PC-9 (cell line): Measurements from ENCODE around the gene LHFPL2. TPM values are rescaled to one million over a fixed set of nuclear protein-coding genes. Genes with fewer than 3 reads are reported as not detected.
A peak's percentile ranks its signal among the peaks of the same experiment; 100 is the strongest.

Source experiments
- BruUV-seq: library from RNA; stranded (reverse); fragments of 400-500 nt; replicated peaks from 2 replicates; lab custom pipeline; 2021; lab: Mats Ljungman, UMichigan
- CTCF ChIA-PET: fragments of 300-600 bp; sonication (Branson Sonifier 250); formaldehyde crosslinking; loops from one replicate; lab custom pipeline; 2022; ENCODE audit warnings: antibody characterized with exemption; lab: Charles Lee
- POLR2A ChIA-PET: fragments of 300-600 bp; sonication (Branson Sonifier 250); formaldehyde crosslinking; loops from one replicate; lab custom pipeline; 2022; ENCODE audit warnings: antibody characterized with exemption; ENCODE audit not compliant: unreplicated experiment; lab: Charles Lee
- DNase-seq, 2 experiments: peaks; one replicate each; pipeline versions ENCODE4 v3.0.0 to v3.0.0-alpha.2; 2015 to 2022; ENCODE audit warnings: mixed read lengths in 1 of 2
- H2AFZ ChIP-seq: fragments of 200-600 bp; sonication (generic); 2 replicates; pipeline ENCODE4 v1.8.1; 2017; ENCODE audit warnings: antibody characterized with exemption
- H3F3A ChIP-seq: fragments of 200-600 bp; sonication (generic); 2 replicates; pipeline ENCODE4 v1.8.1; 2017; ENCODE audit warnings: antibody characterized with exemption, mild to moderate bottlenecking, low read depth; ENCODE audit not compliant: insufficient read depth
- H3K27ac ChIP-seq: fragments of 200-600 bp; sonication (generic); 2 replicates; pipeline ENCODE4 v1.6.1; 2016; ENCODE audit warnings: mixed run types
- H3K27me3 ChIP-seq: fragments of 200-600 bp; sonication (generic); 2 replicates; pipeline ENCODE4 v1.6.1; 2016; ENCODE audit warnings: low read depth, mixed run types; ENCODE audit not compliant: insufficient read depth
- H3K36me3 ChIP-seq: fragments of 200-600 bp; sonication (generic); 2 replicates; pipeline ENCODE4 v1.6.1; 2016; ENCODE audit warnings: low read depth, mixed run types
- H3K4me1 ChIP-seq: fragments of 200-600 bp; sonication (generic); replicated peaks from 2 replicates; pipeline ENCODE4 v1.6.1; 2016; ENCODE audit warnings: mixed run types; ENCODE audit not compliant: insufficient read depth
- H3K4me2 ChIP-seq: fragments of 200-600 bp; sonication (generic); 2 replicates; pipeline ENCODE4 v1.6.1; 2017; ENCODE audit warnings: mixed run types
- H3K4me3 ChIP-seq: fragments of 200-600 bp; sonication (generic); 2 replicates; pipeline ENCODE4 v1.6.1; 2016; ENCODE audit warnings: mixed run types
- H3K79me2 ChIP-seq: fragments of 200-600 bp; sonication (generic); 2 replicates; pipeline ENCODE4 v1.6.1; 2017; ENCODE audit warnings: low read depth, mixed run types
- H3K9me2 ChIP-seq: fragments of 200-600 bp; sonication (generic); 2 replicates; pipeline ENCODE4 v1.8.1; 2017; ENCODE audit warnings: mild to moderate bottlenecking; ENCODE audit not compliant: insufficient read depth
- H3K9me3 ChIP-seq: fragments of 200-600 bp; sonication (generic); 2 replicates; pipeline ENCODE4 v1.8.1; 2016; ENCODE audit warnings: low read depth; ENCODE audit not compliant: insufficient read depth
- H4K20me1 ChIP-seq: fragments of 200-600 bp; sonication (generic); 2 replicates; pipeline ENCODE4 v1.8.1; 2017; ENCODE audit not compliant: insufficient read depth
- CTCF ChIP-seq: fragments of 200-600 bp; sonication (generic); conservative IDR thresholded peaks from 2 replicates; pipeline ENCODE4 v1.6.1; 2017; ENCODE audit warnings: mixed run types, antibody characterized with exemption, mild to moderate bottlenecking, moderate library complexity
- EZH2 ChIP-seq: fragments of 200-600 bp; sonication (generic); IDR thresholded peaks from 2 replicates; pipeline ENCODE4 v1.8.0; 2017; ENCODE audit warnings: antibody characterized with exemption, low read depth
- intact Hi-C: fragments of 100-400 bp; cut with micrococcal nuclease; formaldehyde crosslinking; loops from one replicate; pipeline ENCODE4 v1.10.0; 2022; ENCODE audit not compliant: unreplicated experiment
- total RNA-seq: library from RNA; stranded (reverse); gene quantifications from 2 replicates; pipeline ENCODE4 v1.2.3, GENCODE V29; 2021

The LHFPL2 gene
- total RNA-seq, 1 experiment from 2014 or later: 10.1 TPM

DNA sequence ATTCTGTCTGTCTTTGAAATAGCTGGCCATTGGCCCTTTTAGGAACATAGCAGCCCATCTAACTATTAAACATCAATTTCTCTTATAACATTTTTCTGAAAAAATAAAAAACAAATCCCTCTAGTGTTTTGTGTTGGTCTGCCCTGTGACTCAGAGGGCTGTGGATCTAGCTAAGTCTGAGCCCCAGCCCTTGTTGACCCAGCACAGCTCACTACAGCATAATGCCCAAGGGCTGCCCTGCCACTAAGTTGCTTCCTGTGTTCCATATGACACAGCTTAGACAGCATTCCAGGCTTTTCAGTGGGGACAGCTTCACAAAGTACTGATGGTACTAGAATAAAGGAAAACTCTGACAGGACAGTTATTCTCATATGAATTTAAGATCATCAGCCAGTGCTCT lies 152.2 kb downstream of the LHFPL2 start:
- CTCF ChIA-PET: no interaction called here
- intact Hi-C loops: no loop called here
- no peak for TF ChIP-seq CTCF
- TF ChIP-seq EZH2: no peak
- Histone ChIP-seq H3K9me2 (no peaks in the 10 kb centered on the region), H3K4me2 (peak overlapping the region; percentile 46), H3K27ac (peak overlapping the region; percentile 56), H3F3A (peaks cover 14% of the 10 kb centered on the region), H3K36me3 (no peaks in the 10 kb centered on the region), H3K79me2 (peaks cover 52% of the 10 kb centered on the region), H3K4me3 (no peak overlapping the region), H4K20me1 (no peaks in the 10 kb centered on the region), H2AFZ (no peak overlapping the region), H3K4me1 (peaks cover 42% of the 10 kb centered on the region), H3K27me3 (no peaks in the 10 kb centered on the region), H3K9me3 (no peaks in the 10 kb centered on the region)
- peak; percentile 43 to 80 for DNase-seq
- POLR2A ChIA-PET: interaction anchor here (0.8 kb wide), 1 partner anchor 12 kb away, joined by 6 read pairs; no protein-coding TSS in a partner anchor
- no TSS peak for BruUV-seq

GRCh38 chr5:78495800-78496199 lies 152.8 kb downstream of the LHFPL2 start:
- no peak for TF ChIP-seq CTCF
- no peak for TF ChIP-seq EZH2
- H3K9me2 ChIP-seq: no peaks in the 10 kb centered on the region
- intact Hi-C loops: no loop called here
- H3K36me3 ChIP-seq: no peaks in the 10 kb centered on the region
- H3K9me3 ChIP-seq: no peaks in the 10 kb centered on the region
- no peak overlapping the region for H3K4me3 ChIP-seq
- peaks cover 19% of the 10 kb centered on the region for H3F3A ChIP-seq
- no peak for DNase-seq
- H2AFZ ChIP-seq: no peak overlapping the region
- H3K4me1 ChIP-seq: peaks cover 47% of the 10 kb centered on the region
- peak overlapping the region; percentile 56; the same call in 1 of the 2 replicates for H3K27ac ChIP-seq
- CTCF ChIA-PET: no interaction called here
- no peaks in the 10 kb centered on the region for H4K20me1 ChIP-seq
- POLR2A ChIA-PET: interaction anchor here (0.8 kb wide), 1 partner anchor 12 kb away, joined by 6 read pairs; no protein-coding TSS in a partner anchor
- BruUV-seq: no TSS peak
- H3K79me2 ChIP-seq: peaks cover 46% of the 10 kb centered on the region
- H3K27me3 ChIP-seq: no peaks in the 10 kb centered on the region
- H3K4me2 ChIP-seq: peak overlapping the region; percentile 46

DNA sequence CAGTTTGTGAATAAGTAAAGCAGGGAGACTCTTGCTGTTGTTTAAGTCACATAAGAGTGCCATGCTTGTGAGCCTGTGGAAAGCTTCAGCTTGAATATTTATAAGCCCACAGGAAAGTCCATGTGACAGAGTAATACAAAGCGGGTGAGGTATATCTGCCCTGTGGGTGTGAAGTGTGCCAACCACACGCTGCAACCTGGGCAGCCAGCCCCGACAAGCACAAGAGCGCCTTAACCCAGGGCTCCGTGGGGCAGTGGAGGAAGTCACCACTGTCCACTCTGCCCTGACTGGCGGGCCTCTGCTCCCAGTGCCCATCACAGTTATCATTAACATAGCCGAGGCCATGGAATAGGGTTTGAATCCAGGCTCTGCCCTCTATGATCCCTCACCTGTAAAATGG lies 155.9 kb downstream of the LHFPL2 start:
- intact Hi-C loops: loop anchor here (5.0 kb wide), 1 partner anchor 40 kb away; no protein-coding TSS in a partner anchor
- Histone ChIP-seq H3F3A (peaks cover 27% of the 10 kb centered on the region), H3K4me3 (no peak overlapping the region), H2AFZ (no peak overlapping the region), H3K79me2 (peaks cover 21% of the 10 kb centered on the region), H3K9me3 (no peaks in the 10 kb centered on the region), H3K36me3 (0 out of 2 replicates have a peak, but pooled peaks cover 16% of the 10 kb centered on the region), H4K20me1 (no peaks in the 10 kb centered on the region), H3K4me1 (peaks cover 40% of the 10 kb centered on the region), H3K4me2 (no peak overlapping the region), H3K27me3 (no peaks in the 10 kb centered on the region), H3K27ac (peak overlapping the region; percentile 75; the same call in 1 of the 2 replicates), H3K9me2 (no peaks in the 10 kb centered on the region)
- TF ChIP-seq CTCF (no peak), EZH2 (no peak)
- no peak for DNase-seq
- ChIA-PET POLR2A (no interaction called here), CTCF (no interaction called here)
- BruUV-seq: no TSS peak
